Heart right ventricle (tissue), 16 donors: ENCODE results near the gene FAM149A. TPM values are rescaled to one million over a fixed set of nuclear protein-coding genes. Genes with fewer than 3 reads are reported as not detected.
A peak's percentile ranks its signal among the peaks of the same experiment; 100 is the strongest.

Experiments
- ATAC-seq, 8 donors: fragments of 200-7000 bp; cut with Tn5 transposase; one replicate each; pipeline ENCODE4 v1.9.1; 2020; ENCODE audit warnings: mild to moderate bottlenecking in 8 of 8, moderate library complexity in 8 of 8, moderate number of reproducible peaks in 1 of 8
- DNase-seq, 2 donors: peaks; one replicate each; pipeline ENCODE4 v3.0.0-alpha.2; 2020
- H3K27ac ChIP-seq, 10 donors: fragments of 200-600 bp; sonication (generic) in 2 of 10; one replicate each; pipeline versions ENCODE4 v1.5.0 to v1.8.0; 2020 to 2022; ENCODE audit warnings: mild to moderate bottlenecking in 3 of 10
- H3K27me3 ChIP-seq, 7 donors: fragments of 200-600 bp; one replicate each; pipeline ENCODE4 v1.8.0; 2021 to 2022; ENCODE audit warnings: mild to moderate bottlenecking in 2 of 7
- H3K36me3 ChIP-seq, 9 donors: fragments of 200-600 bp; sonication (generic) in 1 of 9; one replicate each; pipeline versions ENCODE4 v1.5.0 to v1.8.0; 2020 to 2022; ENCODE audit warnings: mild to moderate bottlenecking in 2 of 9
- H3K4me1 ChIP-seq, 9 donors: fragments of 200-600 bp; sonication (generic) in 1 of 9; one replicate each; pipeline versions ENCODE4 v1.5.0 to v1.8.0; 2020 to 2022; ENCODE audit warnings: mild to moderate bottlenecking in 4 of 9
- H3K4me3 ChIP-seq, 10 donors: fragments of 200-600 bp; sonication (generic) in 2 of 10; one replicate each; pipeline versions ENCODE4 v1.5.0 to v1.8.0; 2020 to 2022; ENCODE audit warnings: mild to moderate bottlenecking in 7 of 10, moderate library complexity in 2 of 10
- H3K9me3 ChIP-seq, 11 donors: fragments of 200-600 bp in 10 of 11; sonication (generic) in 2 of 11; one replicate each; pipeline versions ENCODE4 v1.5.0 to v1.8.0; 2013 to 2022; ENCODE audit warnings: mild to moderate bottlenecking in 2 of 11, control low read depth in 1 of 11, moderate library complexity in 1 of 11
- WGBS, 2 donors: extraction: QIAGEN DNeasy Blood & Tissue Kit; methylation state at CpG; one replicate each; pipeline ENCODE4 v1.1.7; 2013; ENCODE audit warnings: inconsistent platforms in 1 of 2; 5-methylcytosine and 5-hydroxymethylcytosine counted together
- intact Hi-C, 10 donors: fragments of 100-400 bp; cut with DNase I; formaldehyde crosslinking; loops; one replicate each; pipeline versions ENCODE4 v1.11.1 to v1.14.2; 2022
- polyA plus RNA-seq, 2 donors: library from polyadenylated mRNA; stranded (reverse); fragments of 200-250 nt; gene quantifications; one replicate each; pipeline ENCODE4 v1.2.3, GENCODE V29; 2013
- total RNA-seq, 10 donors: library from RNA; stranded (reverse); fragmentation: NEBNext Ultra II Directional in 3 of 10; extraction: Animal tissue kit (Norgen Biotek cat#: 25700) in 3 of 10; gene quantifications; one replicate each; pipeline versions ENCODE4 v1.2.1 to v1.2.4, GENCODE V29; 2021 to 2023
- TF ChIP-seq, protein P1 (sequence below), 9 donors: fragments of 200-600 bp; sonication (generic) in 2 of 9; IDR thresholded peaks; one replicate each; pipeline versions ENCODE4 v1.5.0 to v1.8.0; 2021 to 2022; ENCODE audit warnings: antibody characterized with exemption in 9 of 9, mild to moderate bottlenecking in 5 of 9, moderate library complexity in 1 of 9
- donor health status: Arrhythmogenic right ventricular cardiomyopathy.
- donor health status: ischemic (EF 13 %, LVEDD 7.1; RV severe dilation, severe dysfunction).
- donor health status: healthy with polysubstance abuse.
- donor health status: DM: no; HTN: yes; CAD: no.
- donor health status: DM: no; HTN: no; CAD: no.
- donor health status: ischemic (EF 25% LVEDD 6.9; RV normal size, moderate dysfunction).
- donor health status: ischemic (EF 25% LVEDD 5.7; RV mildly dilated, moderate dysfunction).
- donor health status: healthy.
- donor health status: DM: yes; HTN: yes; CAD: no.
- donor health status: Ischemic cardiomyopathy.
- donor health status: ischemic (EF 35%, LVEDD 5.7; RV mildly dilated, moderate dysfunction).
- donor health status: nonischemic (EF 11% LVEDD 7.7; RV severe dilation, severe dysfunction).
- donor health status: DM: yes; HTN: yes; CAD: no.
- donor health status: PGD.
- donor health status: ischemic (EF 29% LVEDD 5.4; RV normal size, mild dysfunction).
- donor health status: nonischemic (EF 23%, LVEDD 6.1; RV moderate dilation, normal function).

Gene FAM149A
- total and polyA plus RNA-seq, 12 donors = 1.2 to 13.7 (median 9.8) TPM

DNA sequence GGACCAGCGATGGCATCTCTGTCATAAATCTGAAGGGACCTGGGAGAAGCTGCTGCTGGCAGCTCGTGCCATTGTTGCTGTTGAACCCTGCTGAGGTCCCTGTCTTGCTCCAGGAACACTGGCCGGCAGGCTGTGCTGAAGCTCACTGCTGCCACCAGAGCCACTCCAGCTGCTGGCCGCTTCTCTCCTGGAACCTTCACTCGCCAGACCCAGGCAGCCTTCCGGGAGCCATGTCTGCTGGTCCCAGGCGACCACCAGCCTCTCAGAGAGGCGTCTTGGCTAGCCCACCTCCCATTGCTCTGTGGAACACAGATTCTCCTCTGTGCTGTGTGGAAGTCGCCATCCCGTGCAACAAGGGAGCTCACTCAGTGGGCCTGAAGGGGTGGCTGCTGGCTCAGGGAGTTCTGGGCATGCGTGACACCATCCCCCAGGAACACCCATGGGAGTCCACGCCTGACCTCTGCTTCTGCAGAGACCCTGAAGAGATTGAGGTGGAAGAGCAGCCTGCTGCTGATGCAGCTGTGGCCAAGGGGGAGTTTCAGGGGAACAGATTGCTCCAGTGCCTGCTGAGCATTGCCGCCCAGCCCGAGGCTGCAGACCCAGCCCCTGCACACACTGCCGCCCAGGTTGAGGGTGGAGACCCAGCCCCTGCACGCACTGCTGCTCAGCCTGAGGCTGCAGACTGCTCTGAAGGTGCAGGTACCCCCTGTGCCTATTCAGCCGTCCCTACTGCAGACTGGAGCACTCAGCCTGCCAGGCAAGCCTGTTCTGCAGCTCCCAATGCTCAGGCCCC, 53.7 kb downstream of the FAM149A start:
- Histone ChIP-seq H3K4me3 (no peak overlapping the region), H3K27ac (no peak overlapping the region), H3K9me3 (no peaks in the 10 kb centered on the region), H3K36me3 (peaks cover 0 to 30% (median 0%) of the 10 kb centered on the region in 9 donors), H3K4me1 (no peaks in the 10 kb centered on the region), H3K27me3 (no peaks in the 10 kb centered on the region)
- peak in 3 of 8 donors; percentile 25 to 47 (median 32) for ATAC-seq
- no peak for DNase-seq
- TF ChIP-seq, protein P1, sequence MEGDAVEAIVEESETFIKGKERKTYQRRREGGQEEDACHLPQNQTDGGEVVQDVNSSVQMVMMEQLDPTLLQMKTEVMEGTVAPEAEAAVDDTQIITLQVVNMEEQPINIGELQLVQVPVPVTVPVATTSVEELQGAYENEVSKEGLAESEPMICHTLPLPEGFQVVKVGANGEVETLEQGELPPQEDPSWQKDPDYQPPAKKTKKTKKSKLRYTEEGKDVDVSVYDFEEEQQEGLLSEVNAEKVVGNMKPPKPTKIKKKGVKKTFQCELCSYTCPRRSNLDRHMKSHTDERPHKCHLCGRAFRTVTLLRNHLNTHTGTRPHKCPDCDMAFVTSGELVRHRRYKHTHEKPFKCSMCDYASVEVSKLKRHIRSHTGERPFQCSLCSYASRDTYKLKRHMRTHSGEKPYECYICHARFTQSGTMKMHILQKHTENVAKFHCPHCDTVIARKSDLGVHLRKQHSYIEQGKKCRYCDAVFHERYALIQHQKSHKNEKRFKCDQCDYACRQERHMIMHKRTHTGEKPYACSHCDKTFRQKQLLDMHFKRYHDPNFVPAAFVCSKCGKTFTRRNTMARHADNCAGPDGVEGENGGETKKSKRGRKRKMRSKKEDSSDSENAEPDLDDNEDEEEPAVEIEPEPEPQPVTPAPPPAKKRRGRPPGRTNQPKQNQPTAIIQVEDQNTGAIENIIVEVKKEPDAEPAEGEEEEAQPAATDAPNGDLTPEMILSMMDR (IDR thresholded peaks at IDR 0.05) = no peak
- intact Hi-C loops = no loop called here
- WGBS, 2 donors = 76 to 86% methylated on average over 17 of the region's 17 CpGs

DNA sequence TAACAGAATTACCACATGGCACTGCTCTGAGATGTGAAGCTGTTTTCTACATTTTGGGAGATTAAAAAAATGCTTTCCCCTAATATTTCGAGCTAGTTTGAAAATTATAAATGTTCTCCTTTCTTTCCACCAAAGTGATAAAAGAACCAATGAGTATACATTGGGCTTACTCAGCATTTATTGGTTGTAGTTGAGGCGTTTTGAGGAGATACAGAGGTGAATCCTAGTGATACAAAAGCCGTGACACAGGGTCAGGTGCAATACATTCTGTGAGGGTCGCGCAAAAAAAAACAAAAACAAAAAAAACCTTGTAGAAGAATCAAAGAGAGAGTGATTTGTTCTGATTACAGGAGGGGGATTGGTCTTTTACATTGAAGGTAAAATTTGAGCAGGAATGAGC, 54.5 kb downstream of the FAM149A start:
- H3K9me3 ChIP-seq = no peaks in the 10 kb centered on the region
- H3K27ac ChIP-seq = no peak overlapping the region
- intact Hi-C loops = no loop called here
- DNase-seq (no peak), ATAC-seq (no peak)
- TF ChIP-seq, protein P1 (IDR thresholded peaks at IDR 0.05) = no peak
- WGBS, 2 donors = 84 to 93% methylated on average over 5 of the region's 5 CpGs
- H3K27me3 ChIP-seq = no peaks in the 10 kb centered on the region
- H3K36me3 ChIP-seq = peaks cover 0 to 30% (median 0%) of the 10 kb centered on the region in 9 donors
- no peaks in the 10 kb centered on the region for H3K4me1 ChIP-seq
- H3K4me3 ChIP-seq = no peak overlapping the region

DNA sequence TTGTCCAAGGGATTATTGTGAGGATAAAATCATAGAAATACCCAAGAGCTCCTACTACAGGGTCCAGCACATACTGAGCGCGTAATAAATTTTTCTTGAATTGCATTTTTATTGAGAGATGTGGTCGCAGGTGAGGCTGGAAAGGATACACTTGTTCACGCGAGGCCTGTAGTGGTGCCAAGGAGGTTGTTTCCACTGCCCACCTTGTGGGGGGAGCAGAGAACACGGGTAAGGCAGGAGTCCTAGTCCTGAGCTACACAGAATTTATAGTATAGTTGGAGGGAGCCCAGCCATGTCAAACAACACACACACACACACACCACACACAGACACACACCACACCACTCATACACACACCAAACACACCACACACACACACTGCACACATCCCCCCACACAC, 55.1 kb downstream of the FAM149A start:
- 84 to 93% methylated on average over 6 of the region's 6 CpGs for WGBS, 2 donors
- no peak for ATAC-seq
- no peak for DNase-seq
- Histone ChIP-seq H3K27ac (no peak overlapping the region), H3K9me3 (no peaks in the 10 kb centered on the region), H3K36me3 (peaks cover 0 to 23% (median 0%) of the 10 kb centered on the region in 9 donors), H3K4me1 (no peaks in the 10 kb centered on the region), H3K4me3 (no peak overlapping the region), H3K27me3 (no peaks in the 10 kb centered on the region)
- TF ChIP-seq, protein P1 (IDR thresholded peaks at IDR 0.05) = no peak
- intact Hi-C loops = no loop called here

DNA sequence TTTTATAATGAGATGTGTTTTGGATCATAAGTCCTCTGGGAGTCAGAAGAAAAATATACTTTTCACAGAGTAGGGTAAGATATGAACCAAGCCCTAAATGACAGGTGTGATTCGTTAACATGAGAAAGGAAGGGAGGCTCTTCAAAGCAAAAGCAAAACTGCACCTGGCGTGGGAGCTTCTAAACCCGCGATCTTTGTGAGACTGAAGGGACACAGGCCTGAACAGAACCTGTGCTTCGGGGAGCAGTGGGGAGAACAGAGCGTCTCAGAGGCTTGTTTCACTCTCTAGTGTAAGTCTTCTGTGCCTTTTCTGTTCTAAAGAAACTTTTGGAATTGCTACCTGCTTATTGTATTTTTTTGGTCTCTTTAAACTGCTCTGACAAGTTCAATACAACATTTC, 56.6 kb downstream of the FAM149A start:
- ATAC-seq = no peak
- TF ChIP-seq, protein P1 (IDR thresholded peaks at IDR 0.05) = no peak
- H3K36me3 ChIP-seq = peaks cover 0 to 18% (median 0%) of the 10 kb centered on the region in 9 donors
- intact Hi-C loops = no loop called here
- H3K4me1 ChIP-seq = no peaks in the 10 kb centered on the region
- no peaks in the 10 kb centered on the region for H3K27me3 ChIP-seq
- 83 to 86% methylated on average over 6 of the region's 6 CpGs for whole genome bisulfite sequencing, 2 donors
- H3K9me3 ChIP-seq = no peaks in the 10 kb centered on the region
- no peak overlapping the region for H3K27ac ChIP-seq
- no peak overlapping the region for H3K4me3 ChIP-seq
- DNase-seq = no peak
